Stomach (tissue), 9 donors: ENCODE measurements around the gene PITPNC1. TPM values are rescaled to one million over a fixed set of nuclear protein-coding genes. Genes with fewer than 3 reads are reported as not detected.

Experiments
- DNase-seq, 2 donors: peaks; one replicate each; pipeline versions ENCODE4 v3.0.0 to v3.0.0-alpha.2; 2013 to 2019
- H3K27ac ChIP-seq, 5 donors: fragments of 200-600 bp in 4 of 5; sonication (generic) in 4 of 5; one replicate each; pipeline ENCODE4 v1.5.1; 2013 to 2019; ENCODE audit warnings: mild to moderate bottlenecking in 1 of 5, moderate library complexity in 1 of 5
- H3K27me3 ChIP-seq, 3 donors: fragments of 200-600 bp; sonication (generic); one replicate each; pipeline ENCODE4 v1.5.1; 2017 to 2019; ENCODE audit warnings: mixed run types in 1 of 3
- H3K36me3 ChIP-seq, 4 donors: fragments of 200-600 bp; sonication (generic); 1 replicate in 3 of 4; 2 replicates in 1 of 4; pipeline ENCODE4 v1.5.1; 2016 to 2019
- H3K4me1 ChIP-seq, 4 donors: fragments of 200-600 bp; sonication (generic); one replicate each; pipeline ENCODE4 v1.5.1; 2016 to 2019
- H3K4me3 ChIP-seq, 4 donors: fragments of 200-600 bp; sonication (generic) in 3 of 4; one replicate each; pipeline ENCODE4 v1.5.1; 2016 to 2019; ENCODE audit warnings: mild to moderate bottlenecking in 1 of 4
- H3K9me3 ChIP-seq, 4 donors: fragments of 200-600 bp; sonication (generic); one replicate each; pipeline ENCODE4 v1.5.1; 2016 to 2019
- CTCF ChIP-seq, 7 experiments: fragments of 450-650 bp in 4 of 7; fragments of 200-600 bp in 3 of 7; sonication (generic) in 3 of 7; IDR thresholded peaks; one replicate each; pipeline ENCODE4 v1.5.1; 2016 to 2019; ENCODE audit warnings: antibody characterized with exemption in 7 of 7, control low read depth in 2 of 7, mild to moderate bottlenecking in 1 of 7
- EP300 ChIP-seq: sonication (generic); formaldehyde crosslinking; IDR thresholded peaks from one replicate; pipeline ENCODE4 v1.6.1; 2017; ENCODE audit warnings: antibody characterized with exemption
- POLR2A ChIP-seq, 4 donors: fragments of 450-650 bp; IDR thresholded peaks; one replicate each; pipeline ENCODE4 v1.6.1; 2016; ENCODE audit warnings: antibody characterized with exemption in 4 of 4, control low read depth in 2 of 4, mild to moderate bottlenecking in 1 of 4, moderate library complexity in 1 of 4
- POLR2AphosphoS5 ChIP-seq, 3 donors: sonication (generic); formaldehyde crosslinking; IDR thresholded peaks; one replicate each; pipeline ENCODE4 v1.6.1; 2016; ENCODE audit warnings: antibody characterized with exemption in 3 of 3
- whole genome bisulfite sequencing, 5 donors: extraction: QIAGEN DNeasy Blood & Tissue Kit in 3 of 5; methylation state at CpG; one replicate each; pipeline versions ENCODE4 v1.1.5 to v1.1.7; 2013 to 2018; 5-methylcytosine and 5-hydroxymethylcytosine counted together
- intact Hi-C: fragments of 100-400 bp; cut with DNase I; formaldehyde crosslinking; loops from one replicate; pipeline ENCODE4 v1.15.1; 2023; ENCODE audit warnings: low total_unique reads
- polyA plus RNA-seq, 3 donors: library from polyadenylated mRNA; stranded (reverse); fragments of 200-250 nt; gene quantifications; one replicate each; pipeline ENCODE4 v1.2.3, GENCODE V29; 2013
- total RNA-seq, 5 donors: library from RNA; depleted of rRNA; stranded (reverse); fragments of >200 nt; gene quantifications; one replicate each; pipeline versions ENCODE4 v1.1.0 to v1.2.3, GENCODE V29; 2014 to 2016
- donor health status: healthy with polysubstance abuse.
- donor health status: Bipolar disorder and iron deficiency.
- donor health status: healthy.

Gene PITPNC1
- total and polyA plus RNA-seq, 8 donors = 2.3 to 25.3 (median 14.4) TPM

GRCh38 chr17:67400193-67400592 is 23.1 kb downstream of the PITPNC1 start:
- 39 to 63% (median 48%) methylated on average over 6 of the region's 6 CpGs for WGBS, 5 donors

GRCh38 chr17:67401106-67401505 is 24.0 kb downstream of the PITPNC1 start:
- no peak overlapping the region for H3K4me3 ChIP-seq
- 88 to 95% (median 90%) methylated on average over 9 of the region's 9 CpGs for WGBS, 5 donors
- DNase-seq = no peak
- no peak for TF ChIP-seq POLR2AphosphoS5 (IDR thresholded peaks at IDR 0.05)
- TF ChIP-seq CTCF (IDR thresholded peaks at IDR 0.05) = no peak
- TF ChIP-seq POLR2A (IDR thresholded peaks at IDR 0.05) = no peak
- TF ChIP-seq EP300 = no peak
- intact Hi-C loops = no loop called here
- no peaks in the 10 kb centered on the region for H3K9me3 ChIP-seq
- no peak overlapping the region for H3K27ac ChIP-seq
- peaks cover 0 to 26% (median 8%) of the 10 kb centered on the region in 4 donors for H3K4me1 ChIP-seq
- H3K27me3 ChIP-seq = no peaks in the 10 kb centered on the region
- no peaks in the 10 kb centered on the region for H3K36me3 ChIP-seq

More at GRCh38 chr17:67400193-67400592, 23.1 kb downstream of the PITPNC1 start:
- intact Hi-C loops = no loop called here
- DNase-seq = peak in 1 of 2 donors; percentile 54
- no peak overlapping the region for H3K4me3 ChIP-seq
- no peak for TF ChIP-seq CTCF (IDR thresholded peaks at IDR 0.05)
- TF ChIP-seq EP300 = no peak
- TF ChIP-seq POLR2AphosphoS5 (IDR thresholded peaks at IDR 0.05) = no peak
- TF ChIP-seq POLR2A (IDR thresholded peaks at IDR 0.05) = no peak
- H3K36me3 ChIP-seq = no peaks in the 10 kb centered on the region
- no peaks in the 10 kb centered on the region for H3K27me3 ChIP-seq
- no peaks in the 10 kb centered on the region for H3K9me3 ChIP-seq
- peaks cover 0 to 26% (median 10%) of the 10 kb centered on the region in 4 donors for H3K4me1 ChIP-seq
- no peak overlapping the region for H3K27ac ChIP-seq

- no peak for DNase-seq
- WGBS, 5 donors = 85 to 93% (median 93%) methylated on average over 16 of the region's 16 CpGs
- Histone ChIP-seq H3K27ac (no peak overlapping the region), H3K4me1 (peaks cover 0 to 26% (median 8%) of the 10 kb centered on the region in 4 donors), H3K4me3 (no peak overlapping the region), H3K27me3 (no peaks in the 10 kb centered on the region), H3K36me3 (no peaks in the 10 kb centered on the region), H3K9me3 (no peaks in the 10 kb centered on the region)
- intact Hi-C loops = no loop called here
- no peak for TF ChIP-seq POLR2AphosphoS5 (IDR thresholded peaks at IDR 0.05)
- no peak for TF ChIP-seq POLR2A (IDR thresholded peaks at IDR 0.05)
- TF ChIP-seq CTCF (IDR thresholded peaks at IDR 0.05) = no peak
- TF ChIP-seq EP300 = no peak
Observed at GRCh38 chr17:67401598-67402504, 24.8 kb downstream of the PITPNC1 start.

- 91 to 95% (median 93%) methylated on average over 2 of the region's 2 CpGs for WGBS, 5 donors
- Histone ChIP-seq H3K4me3 (no peak overlapping the region), H3K27me3 (no peaks in the 10 kb centered on the region), H3K27ac (no peak overlapping the region), H3K4me1 (peaks cover 0 to 28% (median 10%) of the 10 kb centered on the region in 4 donors), H3K36me3 (no peaks in the 10 kb centered on the region), H3K9me3 (no peaks in the 10 kb centered on the region)
- no peak for DNase-seq
- TF ChIP-seq POLR2AphosphoS5 (IDR thresholded peaks at IDR 0.05) (no peak), CTCF (IDR thresholded peaks at IDR 0.05) (no peak), EP300 (no peak), POLR2A (IDR thresholded peaks at IDR 0.05) (no peak)
- intact Hi-C loops = no loop called here
Observed at GRCh38 chr17:67403065-67403464, 26.0 kb downstream of the PITPNC1 start.
